Hematopoietic multipotent progenitor cell treated with erythropoietin and hydrocortisone succinate and interleukin-3 and kit ligand, for 17 days (in vitro differentiated cells): ENCODE results near the gene FBXW9.
"Not testable (repeated sequence)": the region's sequence is repeated elsewhere in the genome, so short reads cannot be mapped to it uniquely, and the experiment has no call there.

Source experiments
- DNase-seq: peaks from one replicate; pipeline ENCODE4 v3.0.0-alpha.2; 2015; ENCODE audit warnings: low spot score

FBXW9 gene

GRCh38 chr19:12696366-12697335, at the start of gene FBXW9:
FBXW9 (minus strand) TSS chr19:12696631; CDS start chr19:12696581, 50 bp downstream.
- peak; percentile 96 for DNase-seq

GRCh38 chr19:12745166-12745897, 48.9 kb upstream of the FBXW9 start:
- DNase-seq, result no peak

DNA sequence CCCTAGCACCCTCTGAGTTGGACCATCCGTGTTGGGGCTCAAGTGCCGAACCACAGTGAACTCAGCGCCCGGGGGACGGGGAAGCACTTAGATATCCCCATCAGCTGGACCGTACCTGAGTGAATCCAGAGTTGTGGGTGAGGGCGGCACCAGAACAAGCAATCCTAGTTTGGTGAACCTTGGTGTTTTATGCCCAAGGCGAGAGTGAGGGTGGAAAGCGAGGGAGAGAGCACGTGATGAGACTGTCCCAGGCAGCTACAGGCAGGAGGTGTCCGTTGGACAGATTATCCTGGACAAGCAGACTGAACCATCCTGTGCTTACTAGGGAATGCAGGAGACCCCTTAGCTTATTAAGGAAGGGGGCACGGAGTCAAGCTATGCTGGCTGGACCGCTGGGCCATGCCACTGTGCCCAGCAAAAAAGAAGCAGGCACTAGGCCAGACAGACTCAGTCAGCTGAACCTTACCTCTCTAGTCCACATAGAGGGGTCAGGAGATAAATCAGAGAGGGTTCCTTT, 41.5 kb upstream of the FBXW9 start:
- DNase-seq, result no peak

- DNase-seq, result peak; percentile 95
Observed at GRCh38 chr19:12736995-12737834, 40.8 kb upstream of the FBXW9 start, which contains the start of gene GET3. GET3 (plus strand) TSS chr19:12737497; CDS start chr19:12737506, 9 bp downstream.

- peak; percentile 57 for DNase-seq
Observed at GRCh38 chr19:12733369-12734214, 37.2 kb upstream of the FBXW9 start.

- DNase-seq, result no peak
Observed at GRCh38 chr19:12731337-12731736, 34.9 kb upstream of the FBXW9 start.

DNA sequence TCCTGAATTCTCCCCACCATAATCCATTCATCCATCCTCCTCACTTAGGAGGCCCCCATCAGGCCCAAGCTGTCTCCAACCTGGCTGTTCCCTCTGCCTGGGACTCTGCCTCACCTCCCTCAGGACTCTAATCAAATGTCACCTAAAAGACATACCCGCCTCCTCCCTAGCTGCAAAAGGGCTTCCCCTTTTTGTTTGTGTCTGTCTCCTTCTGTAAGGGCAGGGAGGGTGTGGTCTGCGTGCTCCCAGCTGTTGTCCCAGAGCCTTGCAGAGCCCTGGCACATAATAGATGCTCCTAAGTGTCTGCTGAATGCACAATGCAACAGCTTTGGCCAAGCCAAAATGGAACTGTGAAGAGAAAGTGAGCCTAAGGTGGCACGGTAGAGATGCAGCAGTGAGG, 33.6 kb upstream of the FBXW9 start:
- DNase-seq, result no peak

GRCh38 chr19:12727745-12728433, 31.5 kb upstream of the FBXW9 start:
- DNase-seq, result no peak

GRCh38 chr19:12726988-12727316, 30.5 kb upstream of the FBXW9 start:
- no peak for DNase-seq

GRCh38 chr19:12725612-12726011, 29.2 kb upstream of the FBXW9 start:
- DNase-seq, result not testable (repeated sequence)

DNA sequence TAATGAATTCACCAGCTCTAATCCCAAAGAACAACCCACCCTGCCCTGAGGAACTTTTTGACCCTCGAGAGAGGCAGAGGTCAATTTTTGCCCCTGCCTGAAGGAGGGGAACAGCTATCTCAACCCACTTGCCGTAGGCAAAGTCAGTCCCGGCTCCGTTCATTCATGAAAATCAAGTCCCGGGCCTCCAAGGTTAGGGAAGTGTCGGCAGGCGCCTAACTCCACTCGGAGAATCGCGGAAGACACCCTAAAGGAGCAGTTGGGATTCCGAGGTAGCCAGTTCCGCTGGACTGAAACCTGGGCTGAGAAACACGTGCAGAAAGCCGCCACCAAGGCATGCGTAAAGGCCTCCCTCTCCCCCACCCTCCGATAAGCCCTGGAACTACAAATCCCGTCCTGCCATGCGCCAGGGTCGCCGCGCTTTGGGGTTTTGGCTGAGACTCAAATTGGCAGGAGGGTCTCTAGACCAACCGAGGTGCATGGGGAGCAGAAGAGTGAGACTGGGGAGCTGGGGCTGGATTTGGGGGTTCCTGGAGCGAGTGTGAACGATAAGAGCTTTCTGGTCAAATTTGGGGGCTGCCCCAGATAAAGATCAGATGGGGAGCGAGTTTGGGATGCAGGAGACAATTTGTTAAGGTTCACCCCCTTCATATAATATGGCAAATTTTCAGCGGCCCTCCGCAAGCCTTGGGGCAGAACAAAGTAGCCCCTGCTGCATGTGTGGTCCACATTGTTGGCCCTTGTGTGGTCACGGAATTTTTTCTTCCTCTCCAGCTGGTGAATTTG, 27.4 kb upstream of the FBXW9 start, which contains the start of gene TNPO2:
Gene TNPO2 (minus strand): TSS at position 292 of the 786 bp plus-strand sequence. CDS start 2,955 bp downstream, outside the sequence.
- DNase-seq, result peak; percentile 24

DNA sequence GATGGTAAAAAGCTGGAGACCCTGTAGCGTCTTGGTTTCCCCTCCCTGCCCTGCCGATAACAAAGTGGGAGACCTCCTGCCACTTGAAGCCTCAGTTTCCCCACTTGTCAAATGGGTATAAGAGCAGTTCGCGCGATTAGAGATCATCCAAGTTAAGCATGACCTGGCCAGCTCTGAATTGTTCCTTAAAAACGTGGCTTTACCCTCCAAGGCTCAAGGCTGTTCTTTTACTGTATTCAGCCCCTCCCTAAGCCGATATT, 26.9 kb upstream of the FBXW9 start:
- no peak for DNase-seq

- DNase-seq, result peak; percentile 99
Observed at GRCh38 chr19:12722566-12723380, 26.3 kb upstream of the FBXW9 start.

GRCh38 chr19:12721656-12722565, 25.5 kb upstream of the FBXW9 start:
- no peak for DNase-seq

DNA sequence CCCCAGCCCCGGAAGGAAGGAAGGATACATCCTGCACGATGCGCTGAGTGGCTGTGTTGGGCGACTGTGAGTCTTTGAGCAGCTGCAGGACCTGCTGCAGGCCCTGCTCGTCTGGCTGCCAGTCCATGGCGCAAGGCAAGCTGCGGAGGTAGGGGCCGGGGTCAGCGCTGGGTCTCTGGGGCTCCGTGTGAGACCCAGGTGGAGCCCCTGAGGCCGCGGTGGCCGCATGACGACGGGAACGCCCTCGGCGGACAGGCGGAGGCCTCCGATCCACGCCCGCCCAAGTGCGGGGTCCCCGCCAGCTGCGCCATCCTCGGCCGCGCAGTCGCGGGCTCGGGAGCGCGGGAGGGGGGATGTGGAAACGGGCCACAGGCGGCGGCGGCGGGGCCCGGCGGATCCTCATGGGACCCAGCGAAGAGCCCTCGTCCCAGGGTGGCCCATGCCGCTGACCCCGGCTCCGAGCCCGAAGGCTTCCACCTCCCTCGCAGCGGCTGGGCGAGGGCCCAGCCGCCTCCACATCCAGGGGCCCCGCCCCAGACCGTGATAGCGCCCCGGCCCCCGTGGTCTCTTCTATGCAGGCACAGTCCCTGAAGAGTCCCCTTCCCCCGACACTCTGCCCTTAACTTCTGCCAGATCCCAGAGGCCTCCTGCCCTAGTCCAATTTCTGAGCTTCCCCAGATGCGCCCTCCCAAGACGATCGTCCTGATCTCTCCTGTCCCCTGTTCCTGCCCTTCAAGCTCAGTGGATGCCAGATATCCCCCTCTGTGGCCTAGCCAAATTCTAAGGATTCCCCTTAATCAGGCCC, 24.6 kb upstream of the FBXW9 start:
- no peak for DNase-seq

DNA sequence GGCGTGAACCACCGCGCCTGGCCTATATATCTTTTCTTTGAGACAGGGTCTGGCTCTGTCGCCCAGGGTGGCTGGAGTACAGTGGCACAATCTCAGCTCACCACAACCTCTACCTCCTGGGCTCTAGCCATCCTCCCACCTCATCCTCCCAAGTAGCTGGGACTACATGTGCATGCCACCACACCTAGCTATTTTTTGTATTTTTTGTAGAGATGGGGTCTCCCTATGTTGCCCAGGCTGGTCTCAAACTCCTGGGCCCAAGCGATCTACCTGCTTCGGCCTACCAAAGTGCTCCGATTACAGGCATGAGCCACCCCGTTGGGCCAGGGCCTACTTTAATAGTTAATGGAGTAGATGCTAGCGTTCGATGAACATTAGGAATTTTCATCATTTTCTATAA, 23.9 kb upstream of the FBXW9 start:
- no peak for DNase-seq

DNA sequence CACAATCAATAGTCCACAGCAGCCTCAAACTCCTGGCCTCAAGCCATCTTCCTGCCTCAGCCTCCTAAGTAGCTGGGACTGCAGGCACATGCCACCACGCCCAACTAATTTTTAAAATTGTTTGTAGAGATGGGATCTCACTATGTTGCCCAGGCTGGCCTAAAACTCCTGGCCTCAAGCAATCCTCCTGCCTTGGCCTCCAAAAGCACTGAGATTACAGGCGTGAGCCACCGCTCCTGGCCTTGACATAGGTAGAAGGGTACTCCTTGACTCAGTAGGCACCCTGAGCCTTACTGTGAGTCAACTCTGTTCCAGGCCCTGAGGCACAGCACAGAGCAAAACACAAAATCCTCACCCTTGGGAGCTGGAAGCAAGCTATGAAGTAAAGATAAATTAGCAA, 19.5 kb upstream of the FBXW9 start:
- no peak for DNase-seq
